GM18858 (cell line): ENCODE results near the gene OR10A3.

ENCODE experiments used
- ATAC-seq: cut with Tn5 transposase; IDR thresholded peaks from one replicate; pipeline ENCODE4 v1.9.1; 2021; ENCODE audit not compliant: unreplicated experiment

Gene OR10A3

GRCh38 chr11:7944123-7944522 lies 2.6 kb upstream of the OR10A3 start:
- ATAC-seq, result no peak

GRCh38 chr11:7941146-7941545 lies 362 bp downstream of the OR10A3 start:
- no peak for ATAC-seq

GRCh38 chr11:7936615-7937014 lies 4.9 kb downstream of the OR10A3 start:
- no peak for ATAC-seq

DNA sequence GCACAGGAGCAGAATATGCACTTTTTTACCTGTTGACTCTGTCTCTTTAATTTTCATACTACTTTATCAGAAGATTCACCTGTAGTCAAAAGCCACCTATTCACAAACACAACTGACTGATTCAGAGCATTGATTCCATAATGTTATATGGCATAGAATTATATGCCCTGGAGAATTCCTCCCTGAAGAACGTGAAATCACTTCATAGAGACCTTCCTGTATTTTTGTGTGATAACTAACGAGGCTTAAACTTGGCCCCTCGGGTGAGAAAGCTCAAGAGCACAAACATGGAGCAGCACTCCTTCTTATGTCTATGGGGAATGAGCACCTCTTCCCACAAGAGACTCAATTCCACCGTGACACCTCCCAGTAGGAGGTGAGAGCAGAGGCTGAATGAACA lies 10.3 kb downstream of the OR10A3 start, which contains the start of gene OR10A6:
Gene OR10A6 (minus strand): TSS at position 101 of the 400 bp plus-strand sequence. CDS start 2,606 bp downstream, outside the sequence.
- no peak for ATAC-seq

GRCh38 chr11:7927635-7928034 lies 13.9 kb downstream of the OR10A3 start:
- no peak for ATAC-seq

- no peak for ATAC-seq
Measured at GRCh38 chr11:7924536-7924935, 17.0 kb downstream of the OR10A3 start.

- no peak for ATAC-seq
Measured at GRCh38 chr11:7918141-7918540, 23.4 kb downstream of the OR10A3 start.

- ATAC-seq, result no peak
Measured at GRCh38 chr11:7911011-7911410, 30.5 kb downstream of the OR10A3 start.

DNA sequence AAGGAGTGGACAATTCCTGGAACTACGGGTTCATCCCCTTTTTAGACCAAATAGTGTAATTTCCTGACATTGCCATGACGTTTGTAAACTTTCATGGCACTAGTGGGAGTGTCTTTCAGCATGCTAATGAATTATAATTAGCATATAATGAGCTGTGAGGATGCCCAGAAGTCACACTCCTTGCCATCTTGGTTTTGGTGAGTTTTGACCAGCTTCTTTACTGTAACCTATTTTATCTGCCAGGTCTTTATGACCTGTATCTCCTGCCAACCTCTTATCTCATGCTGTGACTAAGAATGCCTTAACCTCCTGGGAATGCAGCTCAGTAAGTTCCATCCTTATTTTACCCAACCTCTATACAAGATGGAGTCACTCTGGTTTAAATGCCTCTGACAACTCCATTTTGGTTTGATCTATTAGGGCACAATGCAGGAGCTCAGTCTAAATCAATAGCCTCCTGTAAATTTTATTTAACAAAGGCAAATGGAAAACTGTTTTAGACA lies 31.2 kb downstream of the OR10A3 start:
- no peak for ATAC-seq

- no peak for ATAC-seq
Measured at GRCh38 chr11:7909585-7910285, 31.8 kb downstream of the OR10A3 start.

GRCh38 chr11:7907121-7907520 lies 34.4 kb downstream of the OR10A3 start:
- no peak for ATAC-seq

DNA sequence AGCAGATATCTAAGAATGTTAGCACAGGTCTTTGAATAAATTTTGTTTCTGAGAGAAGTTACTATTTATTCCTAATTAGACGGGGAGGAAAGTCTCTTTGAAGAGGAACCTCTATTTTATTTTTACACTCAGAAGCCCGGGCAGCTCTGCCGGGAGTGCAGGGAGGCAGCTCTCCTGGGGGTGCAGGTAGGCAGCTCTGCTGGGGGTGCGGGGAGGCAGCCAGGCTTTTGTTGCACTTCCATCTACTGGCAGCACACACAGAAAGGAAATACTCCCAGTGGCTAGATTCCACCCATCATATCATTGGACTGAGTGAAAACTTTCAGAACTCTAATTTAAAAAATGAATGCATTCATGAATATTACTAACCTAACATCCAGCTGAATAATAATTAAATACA lies 35.0 kb downstream of the OR10A3 start:
- ATAC-seq, result no peak

GRCh38 chr11:7905961-7906429 lies 35.5 kb downstream of the OR10A3 start:
- ATAC-seq, result no peak

DNA sequence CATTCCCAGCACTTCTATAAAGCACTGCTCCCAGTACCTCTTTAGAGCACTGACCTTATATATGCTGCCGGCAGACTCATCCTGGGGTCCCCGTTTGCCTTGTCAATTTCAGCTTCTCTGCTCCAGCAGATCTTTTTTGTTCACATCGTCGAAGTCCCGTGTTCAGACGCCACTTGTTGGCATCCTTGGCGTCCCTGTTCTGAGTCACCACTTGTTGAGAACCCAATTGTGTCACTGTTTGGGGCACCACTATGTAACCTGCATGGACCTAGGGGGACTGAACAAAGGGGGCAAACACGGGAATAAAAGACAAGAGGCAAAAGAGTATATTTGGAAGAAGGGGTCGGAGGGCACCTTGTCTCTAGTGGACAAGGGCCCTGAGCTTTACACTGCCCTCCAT lies 36.0 kb downstream of the OR10A3 start:
- ATAC-seq, result no peak

DNA sequence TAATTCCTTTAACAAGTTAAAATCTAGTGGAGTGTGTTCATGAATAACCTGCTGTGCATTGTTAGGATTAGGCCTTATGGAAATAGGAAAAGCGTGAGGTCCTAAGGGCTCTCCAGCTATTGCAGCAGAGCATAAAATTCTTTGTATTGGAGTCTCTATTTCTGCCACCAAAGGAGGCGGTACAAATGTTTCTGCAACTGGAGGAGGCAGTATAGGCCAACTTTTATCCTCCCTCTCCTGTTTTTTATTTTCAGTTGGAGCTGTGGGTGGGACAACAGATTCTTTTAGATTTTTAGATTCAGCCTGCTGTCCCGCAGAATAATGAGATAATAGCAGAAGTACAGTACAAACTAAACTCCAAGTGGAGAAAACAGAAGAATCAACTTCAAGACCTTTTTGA lies 36.6 kb downstream of the OR10A3 start:
- ATAC-seq, result no peak

GRCh38 chr11:7903940-7904339 lies 37.6 kb downstream of the OR10A3 start:
- no peak for ATAC-seq

DNA sequence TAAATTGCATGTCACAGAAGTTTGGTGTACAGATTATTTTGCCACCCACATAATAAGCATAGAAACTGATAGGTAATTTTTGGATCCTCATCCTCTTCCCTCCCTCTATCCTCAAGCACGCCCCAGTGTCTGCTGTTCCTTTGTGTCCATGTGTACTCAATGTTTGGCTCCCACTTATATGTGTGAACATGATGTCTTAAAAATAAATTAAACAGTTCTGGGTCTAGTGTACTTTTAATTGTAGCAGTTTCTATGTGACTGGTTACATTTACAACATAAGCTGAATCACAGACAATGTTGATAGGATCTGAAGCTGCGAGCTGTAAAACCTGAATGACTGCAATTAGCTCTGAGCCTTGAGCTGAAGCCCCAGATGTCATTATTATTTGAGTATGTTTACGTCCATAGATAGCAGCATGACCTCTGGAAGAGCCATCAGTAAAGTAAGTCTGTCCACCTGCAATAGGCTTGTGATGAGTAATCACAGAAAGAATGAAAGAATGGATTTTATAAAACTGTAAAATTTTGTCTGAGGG lies 40.1 kb downstream of the OR10A3 start:
- no peak for ATAC-seq

DNA sequence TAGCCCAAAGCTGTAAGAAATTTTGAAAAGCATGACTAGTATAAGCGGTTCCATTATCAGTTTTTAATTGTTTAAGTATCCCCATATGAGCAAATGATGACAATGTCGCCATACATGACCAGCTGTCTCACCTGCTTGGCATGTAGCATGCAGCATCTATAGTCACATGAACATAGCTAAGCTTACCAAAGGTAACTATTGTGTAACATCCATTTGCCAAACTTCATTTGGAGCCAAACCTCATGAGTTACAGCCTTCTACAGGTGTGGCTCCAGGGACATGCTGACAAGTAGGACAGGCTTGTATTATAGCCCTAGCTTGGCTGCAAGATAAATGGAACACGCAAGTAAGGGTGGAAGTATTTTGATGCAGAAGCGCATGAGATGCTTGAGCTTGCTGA lies 40.8 kb downstream of the OR10A3 start:
- ATAC-seq, result no peak

- no peak for ATAC-seq
Measured at GRCh38 chr11:7899418-7899817, 42.1 kb downstream of the OR10A3 start.

GRCh38 chr11:7898666-7899283 lies 42.7 kb downstream of the OR10A3 start:
- no peak for ATAC-seq

- no peak for ATAC-seq
Measured at GRCh38 chr11:7896009-7896785, 45.3 kb downstream of the OR10A3 start.
